ENCODE data around the gene CHRND.

DNA sequence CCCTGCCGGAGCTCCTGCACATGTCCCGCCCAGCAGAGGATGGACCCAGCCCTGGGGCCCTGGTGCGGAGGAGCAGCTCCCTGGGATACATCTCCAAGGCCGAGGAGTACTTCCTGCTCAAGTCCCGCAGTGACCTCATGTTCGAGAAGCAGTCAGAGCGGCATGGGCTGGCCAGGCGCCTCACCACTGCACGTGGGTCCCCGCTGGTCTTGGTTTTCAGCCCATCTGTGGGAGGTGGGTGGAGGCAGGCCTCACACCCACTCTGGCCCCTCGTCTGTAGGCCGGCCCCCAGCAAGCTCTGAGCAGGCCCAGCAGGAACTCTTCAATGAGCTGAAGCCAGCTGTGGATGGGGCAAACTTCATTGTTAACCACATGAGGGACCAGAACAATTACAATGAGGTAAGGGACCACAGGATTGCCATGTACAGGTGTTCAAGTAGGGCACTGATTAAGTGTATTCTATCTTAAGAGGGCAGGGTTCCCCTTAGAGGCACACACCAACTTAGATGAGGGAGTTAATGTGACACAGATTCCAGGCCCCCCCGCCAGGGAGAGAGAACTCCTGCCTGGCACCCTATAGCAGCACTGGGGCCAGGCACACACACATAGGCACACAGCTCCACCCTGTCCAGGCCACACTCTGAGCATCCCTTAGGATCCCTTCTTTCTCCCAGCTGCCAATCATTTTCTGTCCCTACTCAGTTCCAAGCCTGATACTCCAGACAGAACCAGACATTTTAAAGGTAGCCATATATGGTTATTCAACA lies 8.2 kb downstream of the CHRND start:
- TF ChIP-seq, protein P1, sequence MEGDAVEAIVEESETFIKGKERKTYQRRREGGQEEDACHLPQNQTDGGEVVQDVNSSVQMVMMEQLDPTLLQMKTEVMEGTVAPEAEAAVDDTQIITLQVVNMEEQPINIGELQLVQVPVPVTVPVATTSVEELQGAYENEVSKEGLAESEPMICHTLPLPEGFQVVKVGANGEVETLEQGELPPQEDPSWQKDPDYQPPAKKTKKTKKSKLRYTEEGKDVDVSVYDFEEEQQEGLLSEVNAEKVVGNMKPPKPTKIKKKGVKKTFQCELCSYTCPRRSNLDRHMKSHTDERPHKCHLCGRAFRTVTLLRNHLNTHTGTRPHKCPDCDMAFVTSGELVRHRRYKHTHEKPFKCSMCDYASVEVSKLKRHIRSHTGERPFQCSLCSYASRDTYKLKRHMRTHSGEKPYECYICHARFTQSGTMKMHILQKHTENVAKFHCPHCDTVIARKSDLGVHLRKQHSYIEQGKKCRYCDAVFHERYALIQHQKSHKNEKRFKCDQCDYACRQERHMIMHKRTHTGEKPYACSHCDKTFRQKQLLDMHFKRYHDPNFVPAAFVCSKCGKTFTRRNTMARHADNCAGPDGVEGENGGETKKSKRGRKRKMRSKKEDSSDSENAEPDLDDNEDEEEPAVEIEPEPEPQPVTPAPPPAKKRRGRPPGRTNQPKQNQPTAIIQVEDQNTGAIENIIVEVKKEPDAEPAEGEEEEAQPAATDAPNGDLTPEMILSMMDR (conservative IDR thresholded peaks at IDR 0.05) = no peak
- TF ChIP-seq EZH2 (IDR thresholded peaks at IDR 0.05; ENCODE audit: low read depth) = no peak

Data from PC-9 (cell line).